CD4-positive, alpha-beta T cell treated with Interleukin-21 for 1 hour (primary cell): Measurements from ENCODE around the gene MAZ.
A peak's percentile ranks its signal among the peaks of the same experiment; 100 is the strongest.
"Not testable (repeated sequence)": the region's sequence is repeated elsewhere in the genome, so short reads cannot be mapped to it uniquely, and the experiment has no call there.

Experiments
- DNase-seq: peaks from one replicate; pipeline ENCODE4 v3.0.0-alpha.2; 2020

The MAZ gene

GRCh38 chr16:29825145-29826044 lies 19.1 kb downstream of the MAZ start:
- DNase-seq, result peak; percentile 42

DNA sequence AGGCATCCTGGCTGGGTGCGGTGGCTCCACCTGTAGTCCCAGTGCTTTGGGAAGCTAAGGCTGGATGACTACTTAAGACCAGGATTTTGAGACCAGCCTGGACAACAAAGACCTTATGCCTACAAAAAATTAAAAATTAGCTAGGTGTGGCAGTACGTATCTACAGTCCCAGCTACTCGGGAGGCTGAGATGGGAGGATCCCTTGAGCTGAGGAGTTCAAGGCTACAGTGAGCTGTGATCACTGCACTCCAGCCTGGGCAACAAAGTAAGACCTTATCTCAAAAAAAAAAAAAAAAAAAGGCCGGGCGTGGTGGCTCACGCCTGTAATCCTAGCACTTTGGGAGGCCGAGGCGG lies 20.0 kb downstream of the MAZ start:
- DNase-seq, result no peak

GRCh38 chr16:29830774-29831173 lies 24.4 kb downstream of the MAZ start:
- no peak for DNase-seq

DNA sequence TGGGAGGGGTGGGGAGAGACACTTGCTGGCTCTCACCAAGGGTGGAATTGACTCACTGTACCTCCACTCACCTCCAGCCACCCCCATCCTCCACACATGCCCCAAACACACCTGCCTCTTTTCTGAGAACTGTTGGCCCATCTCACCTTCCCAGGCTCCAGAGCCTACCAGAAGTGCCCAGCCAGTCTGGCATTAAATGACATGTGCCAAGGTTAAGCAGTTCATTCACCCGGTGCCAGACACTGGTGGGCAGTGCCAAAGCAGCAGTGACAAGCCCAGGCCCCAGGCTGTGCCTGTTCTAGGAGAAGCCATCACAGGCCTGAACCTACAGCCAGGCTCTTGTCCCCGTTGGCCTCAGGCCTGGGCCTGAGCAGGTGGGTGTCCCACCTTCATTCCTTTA lies 25.2 kb downstream of the MAZ start:
- DNase-seq, result no peak

DNA sequence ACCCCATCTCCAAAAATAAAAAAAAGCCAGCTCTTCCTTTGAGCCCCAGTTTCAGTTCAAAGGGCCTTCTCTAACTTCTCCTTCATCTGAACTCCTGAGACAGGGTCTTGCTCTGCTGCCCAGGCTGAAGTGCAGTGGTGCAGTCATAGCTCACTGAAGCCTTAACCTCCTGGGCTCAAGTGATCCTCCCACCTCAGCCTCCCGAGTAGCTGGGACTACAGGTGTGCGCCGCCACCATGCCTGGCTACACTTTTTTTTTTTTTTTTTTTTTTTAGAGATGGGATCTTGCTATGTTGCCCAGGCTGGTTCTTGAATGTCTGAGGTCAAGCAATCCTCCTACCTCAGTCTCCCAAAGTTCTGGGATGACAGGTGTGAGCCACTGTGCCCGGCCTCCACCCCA lies 26.9 kb downstream of the MAZ start:
- DNase-seq, result not testable (repeated sequence)

- DNase-seq, result no peak
These were observed 27.8 kb downstream of the MAZ start for GRCh38 chr16:29834079-29834478.

GRCh38 chr16:29835926-29836325 lies 29.6 kb downstream of the MAZ start:
- DNase-seq, result no peak

GRCh38 chr16:29836623-29837022 lies 30.3 kb downstream of the MAZ start:
- DNase-seq, result no peak

DNA sequence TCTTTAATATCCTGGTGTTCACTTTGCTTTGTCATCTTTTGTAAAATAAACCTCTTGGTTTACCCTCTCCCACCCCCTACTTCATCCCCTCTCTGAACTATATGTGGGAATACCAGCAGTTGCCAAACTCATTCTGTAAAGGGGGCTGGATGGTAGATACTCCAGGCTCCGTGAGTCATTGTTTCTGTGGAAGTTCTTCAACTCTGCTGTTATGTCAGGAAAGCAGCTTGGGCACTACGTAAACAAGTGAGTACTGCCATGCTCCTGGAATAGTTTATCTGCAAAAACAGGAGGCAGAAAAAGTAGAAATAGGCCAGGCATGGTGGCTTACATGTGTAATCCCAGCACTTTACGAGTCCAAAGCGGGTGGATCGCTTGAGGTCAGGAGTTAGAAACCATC lies 31.5 kb downstream of the MAZ start:
- no peak for DNase-seq

DNA sequence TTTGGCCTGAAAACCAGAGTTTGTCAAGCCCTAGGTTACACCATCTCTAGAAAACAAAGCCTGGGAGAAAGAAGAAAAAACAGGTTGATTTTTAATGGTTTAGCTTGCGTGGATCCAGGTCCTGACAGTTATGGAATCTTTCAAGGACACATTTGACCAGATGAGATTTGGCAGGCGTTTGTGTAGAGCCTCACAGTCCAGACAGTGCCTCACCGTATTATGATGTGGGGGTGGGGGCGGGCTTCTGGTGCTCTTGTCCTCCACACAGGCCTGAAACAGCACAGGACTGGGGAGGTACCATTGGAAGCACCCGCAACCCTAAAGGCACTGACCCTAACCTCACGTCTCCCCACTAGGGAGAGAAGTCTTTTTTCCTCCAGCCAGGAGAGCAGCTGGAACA lies 33.5 kb downstream of the MAZ start:
- no peak for DNase-seq

GRCh38 chr16:29840240-29840639 lies 33.9 kb downstream of the MAZ start:
- DNase-seq, result no peak

DNA sequence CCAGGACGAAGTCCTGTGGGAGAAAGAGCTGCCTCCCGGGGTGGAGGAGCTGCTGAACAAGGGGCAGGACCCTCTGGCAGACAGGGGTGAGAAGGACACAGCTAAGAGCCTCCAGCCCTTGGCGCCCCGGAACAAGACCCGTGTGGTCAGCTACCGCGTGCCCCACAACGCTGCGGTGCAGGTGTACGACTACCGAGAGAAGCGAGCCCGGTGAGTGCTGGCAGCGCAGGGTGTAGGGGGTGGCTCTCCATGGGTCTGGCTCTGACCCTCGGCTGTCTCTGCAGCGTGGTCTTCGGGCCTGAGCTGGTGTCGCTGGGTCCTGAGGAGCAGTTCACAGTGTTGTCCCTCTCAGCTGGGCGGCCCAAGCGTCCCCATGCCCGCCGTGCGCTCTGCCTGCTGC lies 35.3 kb downstream of the MAZ start:
- DNase-seq, result no peak

DNA sequence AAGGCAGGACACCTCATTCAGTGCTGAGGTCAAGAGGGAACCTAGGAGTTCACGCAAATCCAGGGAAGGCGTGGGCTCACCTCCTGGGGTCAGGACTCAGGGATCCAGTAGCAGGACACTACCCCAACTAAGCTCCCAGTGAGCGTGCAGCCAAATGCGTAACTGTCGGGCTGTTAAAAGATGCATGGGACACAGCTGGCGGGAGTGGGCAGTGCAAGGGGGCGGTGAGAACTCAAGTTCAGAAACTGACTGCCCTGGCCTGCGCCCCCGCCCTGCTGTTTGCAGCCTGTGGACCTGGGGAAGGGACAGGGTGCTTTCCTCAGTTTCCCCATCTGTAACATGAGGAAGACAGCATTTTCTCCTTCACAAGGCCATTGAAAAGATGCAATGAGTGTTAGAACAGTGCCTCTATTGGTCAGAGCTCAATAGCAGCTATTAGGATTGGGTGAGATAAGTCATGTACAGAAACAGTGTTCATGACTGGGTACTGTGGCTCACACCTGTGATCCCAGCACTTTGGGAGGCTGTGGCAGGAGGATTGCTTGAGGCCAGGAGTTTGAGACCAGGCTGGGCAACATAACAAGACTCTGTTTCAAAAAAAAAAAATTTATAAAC lies 36.5 kb downstream of the MAZ start:
- DNase-seq, result no peak

- no peak for DNase-seq
These were observed 37.6 kb downstream of the MAZ start for GRCh38 chr16:29843931-29844330.

DNA sequence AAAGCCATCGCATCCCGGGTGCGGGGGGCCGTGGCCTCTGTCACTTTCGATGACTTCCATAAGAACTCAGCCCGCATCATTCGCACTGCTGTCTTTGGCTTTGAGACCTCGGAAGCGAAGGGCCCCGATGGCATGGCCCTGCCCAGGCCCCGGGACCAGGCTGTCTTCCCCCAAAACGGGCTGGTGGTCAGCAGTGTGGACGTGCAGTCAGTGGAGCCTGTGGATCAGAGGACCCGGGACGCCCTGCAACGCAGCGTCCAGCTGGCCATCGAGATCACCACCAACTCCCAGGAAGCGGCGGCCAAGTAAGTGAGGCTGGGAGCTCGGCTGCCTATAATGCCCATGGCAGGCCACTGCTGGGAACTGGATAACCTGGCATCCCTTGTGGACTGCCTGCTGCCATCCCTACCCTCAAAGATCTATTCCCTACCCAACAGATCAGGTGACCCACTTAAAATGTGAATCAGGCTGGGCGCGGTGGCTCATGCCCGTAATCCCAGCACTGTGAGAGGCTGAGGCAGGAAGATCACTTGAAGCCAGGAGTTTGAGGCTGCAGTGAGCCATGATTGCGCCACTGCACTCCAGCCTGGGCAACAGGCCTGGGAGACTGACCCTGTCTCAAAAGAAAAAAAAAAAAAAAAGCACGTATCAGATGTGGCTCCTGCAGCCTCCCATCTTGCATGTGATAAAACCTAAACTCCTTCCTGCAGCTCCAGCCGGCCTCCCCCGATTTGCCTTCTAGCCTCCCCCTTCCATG lies 38.4 kb downstream of the MAZ start:
- DNase-seq, result no peak

DNA sequence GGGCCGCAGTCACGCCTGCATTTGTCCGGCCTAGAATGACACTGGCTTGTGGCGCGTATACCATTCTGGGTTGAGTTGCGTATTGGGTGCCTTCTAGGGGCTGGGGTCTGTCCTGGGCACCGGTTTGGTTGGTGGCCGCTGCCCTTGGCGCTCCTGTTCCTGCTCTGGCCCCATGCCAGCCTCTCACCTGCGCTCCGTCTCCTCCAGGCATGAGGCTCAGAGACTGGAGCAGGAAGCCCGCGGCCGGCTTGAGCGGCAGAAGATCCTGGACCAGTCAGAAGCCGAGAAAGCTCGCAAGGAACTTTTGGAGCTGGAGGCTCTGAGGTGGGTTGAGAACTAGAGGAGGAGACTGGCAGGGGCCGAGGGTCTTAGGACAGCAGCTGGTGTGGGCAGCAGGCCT lies 39.3 kb downstream of the MAZ start:
- no peak for DNase-seq

DNA sequence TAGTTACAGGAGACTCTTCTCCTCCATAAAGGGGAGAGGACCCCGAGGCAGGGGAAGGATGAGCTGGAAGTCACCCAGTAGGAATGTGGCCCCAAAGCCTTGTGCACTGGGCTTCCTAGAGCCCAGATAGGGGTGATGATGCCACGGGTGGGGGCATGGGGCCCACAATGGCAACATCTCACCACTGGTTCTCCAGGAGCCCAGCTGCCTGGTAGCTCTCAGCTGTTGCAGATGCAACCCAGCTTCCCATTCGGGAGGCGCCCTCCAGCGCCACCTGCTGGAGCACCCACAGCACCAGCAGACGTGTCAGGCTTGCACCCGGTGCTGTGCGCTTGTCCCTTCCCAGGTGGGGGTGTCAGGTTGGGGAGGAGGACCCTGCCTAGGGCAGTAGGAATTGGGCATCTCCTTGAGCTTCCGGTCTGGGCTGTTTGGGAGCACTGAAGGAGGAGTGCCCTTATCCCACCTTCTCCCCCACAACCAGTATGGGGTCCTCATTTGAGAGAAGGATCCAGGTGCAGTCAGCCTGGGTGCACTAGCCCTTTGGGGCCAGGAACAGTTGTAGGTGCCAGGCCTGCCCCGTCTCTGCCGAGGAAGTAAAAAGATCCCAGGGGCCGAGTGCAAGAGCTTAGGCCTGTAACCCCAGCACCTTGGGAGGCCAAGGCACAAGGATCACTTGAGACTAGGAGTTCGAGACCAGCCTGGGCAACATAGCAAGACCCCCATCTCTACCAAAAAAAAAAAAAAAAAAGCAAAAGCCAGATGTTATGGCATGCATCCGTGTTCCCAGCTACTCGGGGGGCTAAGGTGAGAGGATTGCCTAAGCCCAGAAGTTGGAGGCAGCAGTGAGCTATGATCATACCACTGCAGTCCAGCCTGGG lies 42.3 kb downstream of the MAZ start:
- peak; percentile 83 for DNase-seq

DNA sequence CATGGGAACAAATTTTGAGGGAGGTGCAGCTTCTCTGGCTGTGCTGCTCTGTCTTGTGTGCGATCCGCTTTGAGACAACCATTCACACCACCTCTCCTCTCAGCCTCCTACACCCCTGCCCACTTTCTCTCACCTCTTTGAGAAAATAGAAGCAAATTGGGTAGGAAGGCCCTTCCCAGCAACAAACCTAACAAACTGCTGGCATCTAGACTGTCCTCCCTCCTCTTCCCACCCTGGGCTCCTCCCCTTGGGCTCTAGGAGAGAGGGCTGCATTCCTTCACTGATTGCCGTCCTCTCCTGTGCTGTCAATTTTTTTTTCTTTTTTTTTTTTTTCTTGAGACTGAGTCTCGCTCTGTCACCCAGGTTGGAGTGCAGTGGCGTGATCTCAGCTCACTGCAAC lies 43.2 kb downstream of the MAZ start:
- no peak for DNase-seq

DNA sequence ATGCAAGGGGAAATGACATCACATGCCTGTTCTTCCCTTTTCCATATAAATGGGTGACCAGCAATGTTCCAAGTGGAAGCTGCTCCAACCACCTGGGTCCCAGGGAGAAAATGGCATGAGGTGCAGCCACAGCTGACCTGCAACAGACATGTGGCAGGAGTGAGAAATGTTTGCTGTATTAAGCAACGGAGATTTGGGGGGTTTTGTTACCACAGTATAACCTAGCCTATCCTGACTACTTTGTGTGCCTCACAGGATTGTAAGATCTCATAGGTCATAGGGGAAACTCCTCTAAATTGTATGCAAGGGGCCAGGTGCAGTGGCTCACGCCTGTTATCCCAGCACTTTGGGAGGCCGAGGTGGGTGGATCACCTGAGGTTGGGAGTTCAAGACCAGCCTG lies 44.7 kb downstream of the MAZ start:
- no peak for DNase-seq

DNA sequence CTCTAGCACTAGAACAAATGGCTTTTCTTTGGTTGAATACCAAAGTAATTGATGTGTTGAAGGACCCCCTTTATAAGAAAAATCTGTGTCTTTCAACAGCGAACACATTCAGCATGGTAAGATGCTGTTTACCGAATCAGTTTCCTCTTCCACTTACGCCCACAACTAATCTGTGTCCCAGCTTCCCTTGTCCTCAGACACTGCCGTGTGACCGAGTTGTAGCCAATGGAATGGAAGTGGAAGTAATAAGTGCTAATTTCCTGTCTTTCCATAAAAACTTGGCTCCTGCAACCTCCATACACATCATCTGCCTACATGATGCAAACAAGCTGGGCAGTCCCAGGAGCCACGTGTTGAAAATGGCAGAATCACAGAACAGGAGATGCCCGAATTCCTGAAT lies 46.3 kb downstream of the MAZ start:
- no peak for DNase-seq

GRCh38 chr16:29854520-29855100 lies 48.3 kb downstream of the MAZ start:
- no peak for DNase-seq

DNA sequence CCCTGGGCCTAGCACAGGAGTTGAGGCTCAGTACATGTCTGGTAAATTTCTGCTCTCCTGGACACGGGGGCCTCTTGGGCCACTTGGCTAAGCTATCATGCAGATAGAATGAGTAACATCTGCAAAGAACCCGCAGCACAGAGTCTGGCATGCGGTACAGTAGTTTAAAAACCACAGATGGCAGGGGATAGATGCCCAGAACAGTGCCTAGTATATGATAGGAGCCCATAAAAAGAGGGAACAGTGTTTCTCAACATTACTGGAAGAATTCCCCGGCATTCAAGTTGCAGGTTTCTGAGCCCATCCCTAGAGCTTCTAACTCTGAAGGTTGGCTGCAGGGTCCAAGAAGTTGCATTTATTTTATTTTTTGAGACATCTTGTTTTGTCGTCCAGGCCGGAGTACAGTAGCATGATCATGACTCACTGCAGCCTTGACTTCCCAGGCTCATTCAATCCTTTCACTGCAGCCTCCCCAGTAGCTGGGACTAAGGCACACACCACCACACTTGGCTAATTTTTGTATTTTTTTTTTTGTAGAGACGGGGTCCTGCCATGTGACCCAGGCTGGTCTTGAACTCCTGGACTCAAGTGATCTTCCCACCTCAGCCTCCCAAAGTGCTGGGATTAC lies 50.9 kb downstream of the MAZ start:
- no peak for DNase-seq
